Stimulated activated CD4-positive, alpha-beta T cell treated with anti-CD3 and anti-CD28 coated beads, Interleukin-2, amount 100 ng/mL, for 24 hours (primary cell): ENCODE measurements around the gene MMP17.

Source experiments
- DNase-seq, 2 donors: peaks; one replicate each; pipeline ENCODE4 v3.0.0-alpha.2; 2020

The MMP17 gene

DNA sequence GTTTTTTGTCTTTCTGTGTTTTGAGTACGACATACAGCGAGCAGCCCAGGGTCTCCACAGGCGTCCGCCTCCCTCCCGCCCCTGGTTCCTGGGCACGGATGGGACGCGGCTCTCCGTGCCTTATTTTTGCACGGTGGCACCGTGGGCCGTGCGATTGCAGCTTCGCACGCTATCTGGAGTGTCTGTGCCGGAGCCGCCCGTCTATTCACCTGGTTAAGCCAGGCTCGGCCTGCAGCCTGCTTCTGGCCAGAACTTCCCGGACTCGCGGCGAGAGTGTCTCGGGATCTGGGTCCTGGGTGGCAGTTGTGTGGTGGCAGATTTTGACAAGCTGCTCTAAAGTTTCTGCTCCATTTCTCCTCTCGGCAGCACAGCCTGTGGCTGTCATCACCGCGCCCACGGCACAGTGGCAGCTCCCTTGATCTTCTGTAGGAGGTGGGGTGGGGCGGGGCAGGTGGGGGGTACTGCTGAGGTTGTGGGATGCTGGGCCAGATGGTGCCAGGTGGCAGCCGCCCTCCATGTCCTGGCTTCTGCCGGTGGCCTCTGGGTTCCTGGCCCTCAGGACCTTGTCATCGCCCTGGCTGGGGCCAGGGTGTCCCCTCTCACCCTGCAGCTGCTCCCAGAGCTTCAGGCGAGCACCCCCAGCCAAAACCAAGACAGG lies 2.9 kb downstream of the MMP17 start:
- peak; percentile 34 to 44 for DNase-seq

DNA sequence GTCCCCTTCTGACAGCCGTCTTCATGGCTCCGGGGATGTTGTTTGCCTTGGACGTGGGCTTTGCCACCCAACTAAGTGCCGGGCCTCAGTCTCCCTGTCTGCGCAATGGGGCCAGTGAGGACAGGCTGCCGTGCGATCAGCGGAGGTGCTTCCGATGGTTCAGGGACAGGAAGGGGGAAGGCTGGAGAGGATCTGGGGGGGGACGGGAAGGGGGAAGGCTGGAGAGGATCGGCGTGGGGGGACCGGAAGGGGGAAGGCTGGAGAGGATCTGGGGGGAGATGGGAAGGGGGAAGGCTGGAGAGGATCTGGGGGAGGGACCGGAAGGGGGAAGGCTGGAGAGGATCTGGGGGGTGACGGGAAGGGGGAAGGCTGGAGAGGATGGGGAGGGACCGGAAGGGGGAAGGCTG lies 3.4 kb downstream of the MMP17 start:
- DNase-seq: no peak

DNA sequence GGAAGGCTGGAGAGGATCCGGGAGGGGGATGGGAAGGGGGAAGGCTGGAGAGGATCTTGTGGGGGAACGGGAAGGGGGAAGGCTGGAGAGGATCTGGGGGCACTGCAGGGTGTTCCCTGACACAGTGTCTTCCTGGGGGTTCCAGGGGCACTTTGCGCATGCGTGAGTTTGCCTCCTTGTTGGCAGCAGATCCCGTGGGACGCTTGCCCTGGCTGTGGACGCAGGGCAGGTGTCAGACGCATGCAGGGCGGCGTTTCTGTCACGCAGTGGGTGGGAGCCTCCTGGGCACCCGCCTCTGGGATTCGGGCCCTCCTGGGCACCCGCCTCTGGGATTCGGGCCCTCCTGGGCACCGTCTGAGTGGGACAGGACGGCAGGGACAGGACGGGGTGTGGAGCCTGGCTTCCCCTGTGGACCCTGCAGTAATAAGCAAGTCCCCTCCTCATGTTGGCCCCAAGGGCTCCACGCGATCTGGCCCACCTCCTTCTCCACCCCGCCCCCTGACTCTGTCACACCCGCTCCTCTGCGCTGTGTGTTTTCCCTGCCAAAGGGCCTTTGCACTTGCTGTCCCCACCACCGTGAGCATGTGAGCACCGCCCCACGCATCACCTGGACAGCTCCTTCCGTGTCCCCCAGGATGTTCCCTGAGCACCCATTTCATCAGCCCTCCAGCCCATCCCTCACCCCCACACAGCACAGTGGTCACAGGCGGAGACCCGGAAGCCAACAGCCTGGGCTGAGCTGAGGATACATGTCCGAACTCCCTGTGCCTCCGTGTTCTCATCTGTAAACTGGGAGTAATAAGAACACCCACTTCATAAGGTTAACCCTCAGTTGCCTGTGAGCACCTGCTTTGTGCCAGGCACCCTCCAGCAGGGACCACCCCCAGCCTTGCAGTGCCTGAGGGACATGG lies 4.4 kb downstream of the MMP17 start:
- DNase-seq: no peak

DNA sequence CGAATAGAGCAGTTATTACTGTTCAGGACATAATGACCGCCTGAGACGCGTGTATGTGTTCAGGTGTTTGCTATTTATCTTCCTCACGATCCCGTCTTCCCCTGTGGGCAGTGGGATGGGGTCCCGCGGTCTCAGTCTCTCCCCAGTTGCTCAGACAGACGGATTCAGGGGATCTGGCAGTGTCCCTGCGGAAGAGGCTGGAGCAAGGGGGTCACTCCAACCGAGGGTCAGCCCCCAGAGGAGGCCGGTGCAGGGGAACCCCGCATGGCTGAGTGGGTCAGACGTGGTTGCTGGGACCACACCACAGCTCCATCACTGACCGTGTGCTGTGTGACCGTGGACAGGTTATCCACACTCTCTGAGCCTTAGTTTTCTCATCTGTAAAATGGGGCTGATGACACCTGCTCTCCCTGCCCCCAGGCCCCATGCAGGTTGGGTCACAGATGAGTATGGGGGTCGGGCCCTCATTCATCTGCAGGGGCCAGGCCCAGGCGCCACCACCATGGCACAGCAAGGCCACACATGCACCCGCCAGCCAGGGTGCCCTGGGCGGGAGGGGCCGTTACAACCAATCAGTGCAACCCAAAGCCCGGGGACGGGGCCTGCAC lies 5.2 kb downstream of the MMP17 start:
- DNase-seq: no peak

GRCh38 chr12:131833896-131834641 lies 5.9 kb downstream of the MMP17 start:
- DNase-seq: no peak

DNA sequence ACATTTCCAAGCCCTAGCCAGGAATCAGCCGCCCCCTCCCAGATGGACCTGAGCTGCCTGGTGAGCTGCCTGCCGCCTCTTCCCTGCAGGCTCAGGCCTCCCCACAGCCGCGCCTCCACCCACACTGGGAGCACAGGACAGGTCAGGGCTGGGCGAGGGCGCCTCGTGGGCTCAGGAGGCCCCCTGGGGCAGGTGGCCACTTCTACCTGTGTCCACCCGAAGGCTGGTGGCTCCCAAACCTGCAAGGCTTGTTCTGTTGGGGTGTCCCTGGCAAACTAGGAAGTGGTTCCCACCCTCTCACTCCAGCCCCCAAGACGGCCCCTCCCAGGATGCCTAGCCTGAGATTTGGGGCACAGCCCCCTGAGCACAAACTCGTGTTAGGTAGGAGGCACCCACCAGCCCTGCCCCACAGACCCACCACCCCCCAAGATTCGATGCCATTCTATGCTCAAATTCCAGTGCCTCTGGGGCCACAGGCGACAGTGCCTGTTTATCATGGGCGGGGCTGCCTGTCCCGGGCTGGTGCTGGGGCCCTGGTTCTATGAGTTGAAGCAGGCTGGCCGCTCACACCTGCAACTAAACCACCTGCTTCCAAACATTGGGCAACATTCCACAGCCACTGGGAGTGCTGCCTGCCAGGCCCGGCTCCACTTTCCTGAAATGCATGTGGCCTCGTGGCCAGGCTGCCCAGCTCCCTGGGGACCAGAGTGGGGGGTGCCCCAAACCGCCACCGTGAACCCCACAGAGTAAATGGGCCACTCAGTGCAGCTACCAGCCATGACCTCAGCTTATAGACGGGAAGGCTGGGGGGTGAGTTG lies 6.8 kb downstream of the MMP17 start:
- DNase-seq: no peak

DNA sequence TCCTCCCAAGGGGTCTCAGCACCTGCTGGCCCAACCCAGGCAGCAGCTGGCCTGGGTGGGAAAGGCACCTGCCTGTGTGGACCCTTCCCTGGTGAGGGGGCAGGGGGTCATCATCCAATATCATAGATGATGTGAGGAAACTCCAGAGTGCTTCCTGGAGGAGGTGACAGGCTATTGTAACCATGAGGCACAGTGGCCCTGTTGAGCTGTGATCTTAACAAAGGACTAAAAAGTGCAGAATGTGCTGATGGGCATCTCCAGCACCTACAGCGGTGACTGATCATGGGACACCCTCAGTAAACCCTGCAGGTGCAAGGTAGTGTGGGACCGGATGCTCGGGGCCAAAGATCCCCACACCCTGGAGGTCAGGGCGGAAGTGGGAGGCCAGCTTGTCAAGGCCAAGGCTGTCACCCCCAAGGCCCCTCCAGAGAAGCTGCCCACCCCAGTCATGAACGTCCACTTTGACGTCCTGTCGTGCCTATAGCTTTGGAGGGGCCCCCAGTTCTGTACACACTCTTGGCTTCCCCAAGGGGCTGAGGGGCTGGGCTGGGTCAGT lies 7.5 kb downstream of the MMP17 start:
- DNase-seq: no peak

DNA sequence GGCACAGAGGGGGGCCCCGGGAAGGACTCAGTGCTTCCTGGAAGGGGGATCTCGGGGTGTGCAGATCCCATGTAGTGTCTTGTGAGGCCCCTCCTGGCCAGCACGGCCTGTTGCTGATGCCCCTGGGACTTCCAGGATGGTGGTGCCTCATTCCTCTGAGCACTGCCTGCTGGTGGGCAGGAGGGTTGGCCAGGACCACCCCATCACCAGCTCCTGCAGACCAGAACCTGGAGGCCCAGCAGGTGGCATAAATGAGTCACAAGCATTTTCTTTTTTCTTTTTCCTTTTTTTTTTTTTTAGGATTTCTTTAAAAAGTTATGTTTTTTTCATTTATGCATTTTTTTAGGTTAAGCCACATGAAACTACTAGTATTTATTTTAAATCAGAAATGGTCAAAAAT lies 8.0 kb downstream of the MMP17 start:
- no peak for DNase-seq

DNA sequence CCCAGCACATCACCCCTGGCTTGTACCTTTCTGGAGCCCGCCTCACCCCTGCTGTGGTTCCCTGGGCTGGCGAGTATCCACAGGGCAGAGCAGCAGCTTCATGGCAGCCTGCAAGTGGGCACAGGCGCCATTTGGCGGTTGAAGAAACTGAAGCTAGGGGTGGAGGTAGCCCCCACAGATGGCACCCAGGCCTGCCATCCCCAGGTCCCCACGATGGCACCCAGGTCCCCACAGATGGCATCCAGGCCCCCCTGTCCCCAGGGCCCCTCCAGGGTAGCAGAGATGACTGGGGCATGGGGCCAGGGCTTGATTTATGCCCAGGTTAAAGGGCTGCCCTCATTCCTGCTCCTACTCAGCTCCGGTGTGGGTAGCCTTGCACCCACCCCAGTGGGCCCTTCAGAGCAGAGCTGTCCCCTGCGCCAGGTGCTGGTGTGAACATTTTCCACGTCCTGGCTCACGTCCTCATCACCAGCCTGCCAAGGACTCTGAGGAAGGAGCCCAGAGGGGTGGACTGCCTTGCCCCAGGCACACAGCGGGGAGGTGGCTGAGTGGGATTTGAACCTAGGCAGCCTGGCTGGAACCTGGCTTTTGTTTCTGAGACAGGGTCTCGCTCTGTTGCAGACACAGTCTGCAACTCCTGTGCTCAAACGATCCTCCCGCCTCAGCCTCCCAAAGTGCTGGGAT lies 8.7 kb downstream of the MMP17 start:
- DNase-seq: no peak

DNA sequence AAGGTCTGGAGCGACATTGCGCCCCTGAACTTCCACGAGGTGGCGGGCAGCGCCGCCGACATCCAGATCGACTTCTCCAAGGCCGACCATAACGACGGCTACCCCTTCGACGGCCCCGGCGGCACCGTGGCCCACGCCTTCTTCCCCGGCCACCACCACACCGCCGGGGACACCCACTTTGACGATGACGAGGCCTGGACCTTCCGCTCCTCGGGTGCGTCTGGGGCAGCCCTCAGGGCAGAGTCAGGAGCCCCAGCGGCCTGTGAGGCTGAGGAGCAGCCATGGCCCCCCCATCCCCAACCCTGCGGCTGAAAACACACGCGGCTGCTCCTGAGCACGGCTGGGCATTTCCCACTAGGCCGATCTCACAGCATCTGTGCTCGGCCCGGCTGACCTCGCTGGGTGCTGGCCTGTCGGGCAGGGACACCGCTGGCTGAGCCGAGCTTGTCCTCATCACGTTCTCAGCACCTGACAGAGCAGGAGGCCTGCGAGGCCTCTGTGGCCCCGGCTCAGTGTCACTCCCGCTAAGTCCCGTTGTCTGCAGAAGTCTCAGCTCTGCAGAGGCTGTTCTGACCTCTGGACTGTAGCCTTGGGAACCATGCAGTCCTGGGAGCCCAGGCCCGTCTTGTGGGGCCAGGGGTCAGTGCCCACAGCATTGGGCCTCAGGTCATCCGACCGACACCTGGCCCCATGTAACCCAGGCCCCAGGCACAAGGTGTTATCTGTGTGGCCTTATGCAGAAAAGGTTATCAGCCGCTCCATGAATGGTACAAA lies 12.6 kb downstream of the MMP17 start:
- DNase-seq: no peak

DNA sequence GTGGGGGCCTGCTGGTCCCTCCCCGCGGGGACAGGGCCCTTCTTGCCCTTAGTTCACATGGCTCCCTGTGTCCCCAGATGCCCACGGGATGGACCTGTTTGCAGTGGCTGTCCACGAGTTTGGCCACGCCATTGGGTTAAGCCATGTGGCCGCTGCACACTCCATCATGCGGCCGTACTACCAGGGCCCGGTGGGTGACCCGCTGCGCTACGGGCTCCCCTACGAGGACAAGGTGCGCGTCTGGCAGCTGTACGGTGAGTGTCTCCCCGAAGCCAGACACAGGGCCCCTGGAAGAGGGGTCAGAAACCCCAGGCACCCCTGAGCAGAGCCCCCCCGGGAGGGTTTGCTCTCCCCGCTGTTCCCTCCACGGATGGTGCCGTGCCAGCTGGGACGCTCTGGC lies 13.4 kb downstream of the MMP17 start:
- DNase-seq: no peak

DNA sequence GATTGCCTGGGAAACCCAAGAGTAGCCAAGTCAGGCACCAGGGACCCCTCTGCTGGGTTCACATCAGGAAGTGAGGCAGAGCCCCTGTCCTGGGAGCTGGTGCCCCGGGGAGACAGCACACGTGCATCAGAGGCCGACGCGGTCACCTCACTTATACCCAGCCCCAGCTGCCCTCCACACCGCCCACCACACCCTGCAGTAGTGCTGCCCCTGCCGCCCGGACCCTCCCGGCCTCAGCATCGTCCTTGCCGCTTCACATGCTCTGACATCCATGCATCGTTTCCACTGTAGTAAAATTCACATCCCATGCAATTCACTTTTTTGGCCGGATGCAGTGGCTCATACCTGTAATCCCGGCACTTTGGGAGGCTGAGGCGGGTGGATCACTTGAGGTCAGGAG lies 14.0 kb downstream of the MMP17 start:
- no peak for DNase-seq

DNA sequence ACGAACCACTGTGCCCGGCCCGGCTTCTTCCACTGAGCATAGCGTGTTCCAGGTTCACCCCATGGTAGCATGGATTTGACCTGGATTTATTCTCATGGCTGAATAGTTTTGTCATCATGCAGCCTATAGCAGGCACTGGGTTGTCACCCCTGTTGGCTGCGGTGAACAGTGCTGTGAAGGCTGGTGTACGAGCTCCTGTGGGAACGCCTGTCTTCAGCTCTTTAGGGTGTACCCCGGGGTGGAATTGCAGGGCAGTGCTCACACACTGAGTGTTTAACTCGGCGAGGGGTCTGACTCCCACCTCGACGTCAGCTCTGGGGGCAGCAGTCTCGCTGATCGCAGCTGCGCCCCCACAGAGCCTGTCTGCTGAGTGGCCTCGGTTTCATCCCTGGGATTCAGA lies 15.3 kb downstream of the MMP17 start:
- DNase-seq: no peak

- no peak for DNase-seq
Observed at GRCh38 chr12:131844140-131844539, 15.9 kb downstream of the MMP17 start.

GRCh38 chr12:131844656-131845055 lies 16.5 kb downstream of the MMP17 start:
- no peak for DNase-seq

DNA sequence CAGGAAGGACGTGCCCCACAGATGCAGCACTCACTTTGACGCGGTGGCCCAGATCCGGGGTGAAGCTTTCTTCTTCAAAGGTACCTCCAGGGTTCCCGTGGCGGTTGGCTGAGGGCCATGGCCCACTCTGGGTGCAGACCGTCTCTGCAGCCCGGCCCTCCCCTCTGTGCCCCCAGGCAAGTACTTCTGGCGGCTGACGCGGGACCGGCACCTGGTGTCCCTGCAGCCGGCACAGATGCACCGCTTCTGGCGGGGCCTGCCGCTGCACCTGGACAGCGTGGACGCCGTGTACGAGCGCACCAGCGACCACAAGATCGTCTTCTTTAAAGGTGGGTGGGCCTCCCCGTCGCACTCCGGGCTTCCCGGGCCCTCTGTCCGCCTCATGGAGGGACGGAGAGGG lies 16.9 kb downstream of the MMP17 start:
- DNase-seq: no peak

GRCh38 chr12:131847456-131847855 lies 19.3 kb downstream of the MMP17 start:
- DNase-seq: no peak

DNA sequence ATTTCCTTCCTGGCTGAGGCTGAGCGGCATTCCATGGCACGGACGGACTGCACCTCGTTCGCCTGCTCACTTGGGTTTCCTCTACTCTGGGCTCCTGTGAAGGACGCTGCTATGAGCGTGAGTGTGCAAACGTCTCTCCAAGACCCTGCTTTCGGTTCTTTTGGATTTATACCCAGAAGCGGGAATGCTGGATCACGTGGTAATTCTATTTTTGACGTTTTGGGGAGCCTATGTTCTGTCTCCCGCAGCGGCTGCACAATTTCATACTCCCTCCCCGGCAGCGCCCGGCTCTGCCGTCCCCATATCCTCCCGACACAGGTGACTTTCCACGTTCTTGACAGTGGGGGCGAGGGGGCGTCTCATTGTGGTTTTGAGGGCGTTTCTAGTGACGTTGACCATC lies 20.6 kb downstream of the MMP17 start:
- no peak for DNase-seq

DNA sequence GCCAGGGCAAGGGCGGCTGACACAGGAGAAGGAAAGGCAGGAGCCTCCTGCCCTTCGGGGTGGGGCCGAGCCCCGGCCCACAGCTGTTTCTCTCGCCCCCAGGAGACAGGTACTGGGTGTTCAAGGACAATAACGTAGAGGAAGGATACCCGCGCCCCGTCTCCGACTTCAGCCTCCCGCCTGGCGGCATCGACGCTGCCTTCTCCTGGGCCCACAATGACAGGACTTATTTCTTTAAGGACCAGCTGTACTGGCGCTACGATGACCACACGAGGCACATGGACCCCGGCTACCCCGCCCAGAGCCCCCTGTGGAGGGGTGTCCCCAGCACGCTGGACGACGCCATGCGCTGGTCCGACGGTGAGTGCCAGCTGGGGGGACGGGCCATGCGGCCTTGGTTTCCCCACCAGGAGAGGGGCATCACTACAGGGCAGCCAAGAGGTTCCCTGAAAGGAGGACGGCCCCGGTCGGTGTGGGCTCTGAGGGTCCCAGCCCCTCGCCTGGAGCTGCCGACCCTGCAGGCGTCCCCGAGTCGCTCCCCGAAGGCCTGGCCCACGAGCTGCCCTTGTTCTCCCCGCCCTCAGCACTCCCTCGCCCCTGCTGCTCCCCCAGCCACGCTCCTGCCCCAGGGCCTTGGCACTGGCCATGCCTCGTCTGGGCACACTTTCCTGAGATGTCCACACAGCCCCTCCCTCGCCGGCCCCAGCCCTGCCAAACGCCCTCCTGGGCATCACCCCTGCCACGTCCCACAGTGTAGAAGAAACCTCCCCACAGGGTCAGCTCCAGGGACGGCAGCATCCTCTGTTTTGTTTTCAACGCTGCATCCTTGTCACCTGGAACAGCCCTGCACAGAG lies 21.7 kb downstream of the MMP17 start:
- DNase-seq: no peak
